Small intestine (tissue), 7 donors: ENCODE results near the gene CSF2. TPM values are rescaled to one million over a fixed set of nuclear protein-coding genes. Genes with fewer than 3 reads are reported as not detected.
"Not testable (repeated sequence)": the region's sequence is repeated elsewhere in the genome, so short reads cannot be mapped to it uniquely, and the experiment has no call there.

Experiments
- DNase-seq, 2 donors: peaks; one replicate each; pipeline versions ENCODE4 v3.0.0 to v3.0.0-alpha.2; 2013
- FAIRE-seq: peaks from 2 replicates; lab custom pipeline; 2012; peaks lifted over from hg19 to GRCh38; lab: Jason Lieb, UNC
- H3K27ac ChIP-seq, 3 donors: one replicate each; pipeline ENCODE4 v1.5.1; 2013; ENCODE audit warnings: low read length in 2 of 3, mild to moderate bottlenecking in 2 of 3, control low read depth in 1 of 3, inconsistent platforms in 1 of 3, low read depth in 1 of 3, moderate library complexity in 1 of 3
- H3K27me3 ChIP-seq, 3 donors: one replicate each; pipeline ENCODE4 v1.6.1; 2013; ENCODE audit warnings: low read length in 3 of 3, inconsistent platforms in 1 of 3; ENCODE audit not compliant: control insufficient read depth in 3 of 3, insufficient read depth in 3 of 3
- H3K36me3 ChIP-seq, 3 donors: one replicate each; pipeline ENCODE4 v1.6.1; 2013; ENCODE audit warnings: low read length in 3 of 3, inconsistent platforms in 1 of 3, low read depth in 1 of 3, mild to moderate bottlenecking in 1 of 3, moderate library complexity in 1 of 3; ENCODE audit not compliant: control insufficient read depth in 3 of 3, insufficient read depth in 2 of 3
- H3K4me1 ChIP-seq, 3 donors: one replicate each; pipeline ENCODE4 v1.6.1; 2013; ENCODE audit warnings: low read length in 2 of 3, inconsistent platforms in 1 of 3, low read depth in 1 of 3, mild to moderate bottlenecking in 1 of 3, moderate library complexity in 1 of 3; ENCODE audit not compliant: control insufficient read depth in 3 of 3, insufficient read depth in 2 of 3
- H3K4me3 ChIP-seq, 3 donors: one replicate each; pipeline ENCODE4 v1.5.1; 2013; ENCODE audit warnings: low read length in 3 of 3, control low read depth in 1 of 3, inconsistent platforms in 1 of 3, low read depth in 1 of 3, mild to moderate bottlenecking in 1 of 3, moderate library complexity in 1 of 3
- H3K9me3 ChIP-seq, 2 donors: one replicate each; pipeline ENCODE4 v1.6.1; 2013; ENCODE audit warnings: low read depth in 1 of 2, low read length in 1 of 2; ENCODE audit not compliant: control insufficient read depth in 2 of 2, insufficient read depth in 1 of 2
- WGBS, 3 donors: extraction: QIAGEN DNeasy Blood & Tissue Kit; methylation state at CpG; one replicate each; pipeline ENCODE4 v1.1.7; 2013; 5-methylcytosine and 5-hydroxymethylcytosine counted together
- polyA plus RNA-seq, 4 donors: library from polyadenylated mRNA; stranded (reverse) in 3 of 4; unstranded in 1 of 4; fragments of 200-250 nt in 3 of 4; fragments of 120-200 nt in 1 of 4; gene quantifications; one replicate each; pipeline versions ENCODE4 v1.2.1 to v1.2.3, GENCODE V29; 2013
- donor health status: healthy with polysubstance abuse.
- donor health status: control.
- donor health status: control.
- donor health status: Bipolar disorder and iron deficiency.
- donor health status: healthy.

Gene CSF2
- polyA plus RNA-seq, 4 donors: 0.25 TPM; not detected in 3

DNA sequence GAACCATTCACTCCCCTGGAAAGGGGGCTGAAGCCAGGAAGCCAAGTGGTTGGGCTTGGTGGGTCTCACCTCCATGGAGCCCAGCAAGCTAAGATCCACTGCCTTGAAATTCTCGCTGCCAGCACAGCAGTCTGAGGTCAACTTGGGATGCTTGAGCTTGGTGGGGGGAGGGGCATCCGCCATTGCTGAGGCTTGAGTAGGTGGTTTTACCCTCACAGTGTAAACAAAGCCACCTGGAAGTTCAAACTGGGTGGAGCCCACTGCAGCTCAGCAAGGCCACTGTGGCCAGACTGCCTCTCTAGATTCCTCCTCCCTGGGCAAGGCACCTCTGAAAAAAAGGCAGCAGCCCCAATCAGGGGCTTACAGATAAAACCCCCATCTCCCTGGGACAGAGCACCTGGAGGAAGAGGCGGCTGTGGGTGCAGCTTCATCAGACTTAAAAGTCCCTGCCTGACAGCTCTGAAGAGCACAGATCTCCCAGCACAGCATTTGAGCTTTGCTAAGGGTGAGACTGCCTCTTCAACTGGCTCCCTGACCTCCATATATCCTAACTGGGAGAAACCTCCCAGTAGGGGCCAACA is 43.4 kb downstream of the CSF2 start:
- H3K4me1 ChIP-seq, H3K9me3 ChIP-seq, FAIRE-seq, H3K27me3 ChIP-seq, DNase-seq, H3K4me3 ChIP-seq, H3K36me3 ChIP-seq, H3K27ac ChIP-seq: not testable (repeated sequence)
- 39 to 49% (median 48%) methylated on average over 3 of the region's 3 CpGs for WGBS, 3 donors

- H3K4me3 ChIP-seq, H3K36me3 ChIP-seq, H3K9me3 ChIP-seq, H3K27ac ChIP-seq, H3K4me1 ChIP-seq, DNase-seq, FAIRE-seq, H3K27me3 ChIP-seq: not testable (repeated sequence)
- WGBS, 3 donors: 66 to 79% (median 76%) methylated on average over 3 of the region's 3 CpGs
Measured at GRCh38 chr5:132120717-132121116, 47.1 kb downstream of the CSF2 start.

DNA sequence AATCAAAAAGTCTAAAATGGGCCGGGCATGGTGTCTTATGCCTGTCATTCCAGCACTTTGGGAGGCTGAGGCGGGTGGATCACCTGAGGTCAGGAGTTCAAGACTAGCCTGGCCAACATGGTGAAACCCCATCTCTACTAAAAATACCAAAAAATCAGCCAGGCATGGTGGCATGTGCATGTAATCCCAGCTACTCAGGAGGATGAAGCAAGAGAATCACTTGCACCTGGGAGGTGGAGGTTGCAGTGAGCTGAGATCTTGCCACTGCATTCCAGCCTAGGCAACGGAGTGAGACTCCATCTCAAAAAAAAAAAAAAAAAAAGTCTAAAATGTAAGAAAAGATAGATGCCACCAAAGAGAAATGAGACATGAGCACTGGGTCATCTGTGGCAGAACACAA is 49.4 kb downstream of the CSF2 start:
- H3K27me3 ChIP-seq: not testable (repeated sequence)

DNA sequence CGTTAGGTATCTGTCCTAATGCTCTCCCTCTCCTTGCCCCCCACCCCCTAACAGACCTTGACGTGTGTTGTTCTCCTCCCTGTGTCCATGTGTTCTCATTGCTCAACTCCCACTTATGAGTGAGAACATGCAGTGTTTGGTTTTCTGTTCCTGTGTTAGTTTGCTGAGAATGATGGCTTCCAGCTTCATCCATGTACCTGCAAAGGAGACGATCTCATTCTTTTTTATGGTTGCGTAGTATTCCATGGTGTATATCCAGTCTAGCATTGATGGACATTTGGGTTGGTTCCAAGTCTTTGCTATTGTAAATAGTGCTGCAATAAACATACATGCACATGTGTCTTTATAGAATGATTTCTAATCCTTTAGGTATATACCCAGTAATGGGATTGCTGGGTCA is 50.0 kb downstream of the CSF2 start:
- H3K27me3 ChIP-seq, H3K36me3 ChIP-seq, H3K9me3 ChIP-seq, FAIRE-seq, H3K4me3 ChIP-seq, H3K4me1 ChIP-seq, DNase-seq, H3K27ac ChIP-seq: not testable (repeated sequence)
- WGBS, 3 donors: 91 to 93% (median 92%) methylated on average over 4 of the region's 4 CpGs

More for the DNA sequence above, 49.4 kb downstream of the CSF2 start:
- H3K36me3 ChIP-seq, DNase-seq, H3K9me3 ChIP-seq, H3K4me1 ChIP-seq, H3K4me3 ChIP-seq, H3K27ac ChIP-seq, FAIRE-seq: not testable (repeated sequence)
- 84 to 88% (median 86%) methylated on average over 3 of the region's 3 CpGs for WGBS, 3 donors

Other genes with a start within 250 kb of the CSF2 start
- gene MEIKIN, start 128.1 kb upstream of the CSF2 start, polyA plus RNA-seq: 1 to 10 TPM in 1 of 4 donors, not detected in 3; 3.8 TPM
- 1 to 10 TPM in 3 of 4 donors, under 1 TPM in 1; 0.89 to 4.9 (median 2.7) TPM for gene ACSL6, start 62.1 kb upstream of the CSF2 start, polyA plus RNA-seq
- not detected for gene IL3, start 13.1 kb upstream of the CSF2 start, polyA plus RNA-seq
- gene P4HA2, start 154.1 kb downstream of the CSF2 start, polyA plus RNA-seq: 10 to 100 TPM; 15.7 to 34.3 (median 22.0) TPM
- 10 to 100 TPM in 2 of 4 donors, 1 to 10 TPM in 2; 2.5 to 15.0 (median 10.1) TPM for gene PDLIM4, start 183.9 kb downstream of the CSF2 start, polyA plus RNA-seq
- 10 to 100 TPM in 1 of 4 donors, 1 to 10 TPM in 3; 1.5 to 10.9 (median 5.0) TPM for gene SLC22A4, start 220.6 kb downstream of the CSF2 start, polyA plus RNA-seq